HCT116 (cell line): ENCODE data around the gene AFF1. TPM values are rescaled to one million over a fixed set of nuclear protein-coding genes. Genes with fewer than 3 reads are reported as not detected.

Source experiments
- ATAC-seq: fragments of 200-7000 bp; cut with Tn5 transposase; 2 replicates; pipeline ENCODE4 v1.9.1; 2020; ENCODE audit warnings: mild to moderate bottlenecking, moderate library complexity
- BruUV-seq: library from RNA; stranded (reverse); fragments of 400-500 nt; replicated peaks from 2 replicates; lab custom pipeline; 2021; lab: Mats Ljungman, UMichigan
- CTCF ChIA-PET: fragments of 300-600 bp; sonication (Branson Sonifier 250); formaldehyde crosslinking; loops from one replicate; lab custom pipeline; 2021; ENCODE audit warnings: antibody characterized with exemption; lab: Charles Lee
- POLR2A ChIA-PET: fragments of 300-600, 350-600 bp; sonication (Branson Sonifier 250); formaldehyde crosslinking; loops from one replicate; lab custom pipeline; 2021; ENCODE audit warnings: antibody characterized with exemption; lab: Charles Lee
- RAD21 ChIA-PET, 2 experiments: fragments of 300-600 bp; sonication (Branson Sonifier 250); formaldehyde crosslinking; loops; one replicate each; lab custom pipeline; 2023; ENCODE audit warnings: low total read pairs in 2 of 2; ENCODE audit not compliant: uncharacterized antibody in 2 of 2, unreplicated experiment in 2 of 2, low non-redundant PET in 1 of 2; lab: Charles Lee
- DNase-seq: peaks from one replicate; pipeline ENCODE4 v3.0.0-alpha.2; 2010; ENCODE audit warnings: low read depth, low spot score
- H2AFZ ChIP-seq: fragments of 200-600 bp; shearing (Covaris generic), sonication (generic); 2 replicates; pipeline ENCODE4 v1.6.1; 2017; ENCODE audit warnings: low read depth, mixed run types, mixed read lengths, antibody characterized with exemption, low read length; ENCODE audit not compliant: poor library complexity, severe bottlenecking
- H3K27ac ChIP-seq: 2 replicates; pipeline ENCODE4 v1.5.1; 2012; ENCODE audit warnings: low read depth, low read length
- H3K27me3 ChIP-seq: fragments of 200-600 bp; sonication (generic); 2 replicates; pipeline ENCODE4 v1.6.1; 2016; ENCODE audit warnings: mixed run types, low read length, mixed read lengths; ENCODE audit not compliant: insufficient read depth
- H3K36me3 ChIP-seq, 2 experiments: fragments of 200-500 bp in 1 of 2; fragments of 200-600 bp in 1 of 2; sonication (Bioruptor generic) in 1 of 2; sonication (generic) in 1 of 2; 2 replicates each; pipeline versions ENCODE4 v1.5.1 to v1.6.1; 2014 to 2016; ENCODE audit warnings: low read length in 2 of 2, inconsistent platforms in 1 of 2, mixed read lengths in 1 of 2, mixed run types in 1 of 2; ENCODE audit not compliant: insufficient read depth in 2 of 2, control insufficient read depth in 1 of 2
- H3K4me1 ChIP-seq, 2 experiments: fragments of 200-600 bp in 1 of 2; sonication (generic) in 1 of 2; 2 replicates each; pipeline versions ENCODE4 v1.5.1 to v1.6.1; 2012 to 2017; ENCODE audit warnings: low read length in 2 of 2, inconsistent platforms in 1 of 2, mild to moderate bottlenecking in 1 of 2, mixed read lengths in 1 of 2, mixed run types in 1 of 2, moderate library complexity in 1 of 2; ENCODE audit not compliant: insufficient read depth in 2 of 2, control insufficient read depth in 1 of 2
- H3K4me2 ChIP-seq: fragments of 200-600 bp; sonication (generic); 2 replicates; pipeline ENCODE4 v1.6.1; 2017; ENCODE audit warnings: mixed run types, low read length, mixed read lengths
- H3K4me3 ChIP-seq, 2 experiments: fragments of 200-600 bp in 1 of 2; sonication (generic) in 1 of 2; replicated peaks in 1 of 2; 2 replicates each; pipeline ENCODE4 v1.5.1; 2011 to 2016; ENCODE audit warnings: low read length in 2 of 2, control low read depth in 1 of 2, low read depth in 1 of 2, mild to moderate bottlenecking in 1 of 2, mixed read lengths in 1 of 2, mixed run types in 1 of 2
- H3K79me2 ChIP-seq: fragments of 200-600 bp; sonication (generic); 2 replicates; pipeline ENCODE4 v1.6.1; 2017; ENCODE audit warnings: mild to moderate bottlenecking, mixed run types, low read length, moderate library complexity, mixed read lengths; ENCODE audit not compliant: insufficient read depth
- H3K9ac ChIP-seq: fragments of 200-600 bp; sonication (generic); 2 replicates; pipeline ENCODE4 v1.6.1; 2016; ENCODE audit warnings: low read length, mixed read lengths
- H3K9me2 ChIP-seq: fragments of 200-600 bp; sonication (generic), shearing (Covaris generic); 2 replicates; pipeline ENCODE4 v1.6.1; 2017; ENCODE audit warnings: mixed run types, mild to moderate bottlenecking, moderate library complexity; ENCODE audit not compliant: insufficient read depth
- H3K9me3 ChIP-seq, 2 experiments: fragments of 200-500 bp in 1 of 2; fragments of 200-600 bp in 1 of 2; sonication (Bioruptor generic) in 1 of 2; sonication (generic) in 1 of 2; 2 replicates each; pipeline ENCODE4 v1.6.1; 2014 to 2017; ENCODE audit warnings: low read length in 2 of 2, mixed read lengths in 2 of 2, inconsistent platforms in 1 of 2, low read depth in 1 of 2, mild to moderate bottlenecking in 1 of 2, mixed run types in 1 of 2, moderate library complexity in 1 of 2; ENCODE audit not compliant: control insufficient read depth in 1 of 2, insufficient read depth in 1 of 2
- H4K20me1 ChIP-seq: fragments of 200-600 bp; sonication (generic), shearing (Covaris generic); 2 replicates; pipeline ENCODE4 v1.6.1; 2017; ENCODE audit warnings: mixed run types, mild to moderate bottlenecking, moderate library complexity; ENCODE audit not compliant: insufficient read depth
- EGR1 ChIP-seq: IDR thresholded peaks from 2 replicates; pipeline ENCODE4 v1.6.1; 2012; ENCODE audit warnings: low read depth
- EZH2phosphoT487 ChIP-seq: fragments of 200-600 bp; IDR thresholded peaks from 2 replicates; pipeline ENCODE4 v1.6.1; 2018; ENCODE audit warnings: antibody characterized with exemption, borderline replicate concordance
- FOSL1 ChIP-seq: IDR thresholded peaks from 2 replicates; pipeline ENCODE4 v1.6.1; 2012; ENCODE audit warnings: low read depth
- JUND ChIP-seq: IDR thresholded peaks from 2 replicates; pipeline ENCODE4 v1.6.1; 2012
- POLR2A ChIP-seq: IDR thresholded peaks from 2 replicates; pipeline ENCODE4 v1.7.0; 2011; ENCODE audit warnings: borderline replicate concordance; ENCODE audit not compliant: insufficient read depth, insufficient read length; ENCODE audit errors: extremely low read depth
- POLR2AphosphoS5 ChIP-seq: IDR thresholded peaks from 2 replicates; pipeline ENCODE4 v1.6.1; 2011; ENCODE audit warnings: mild to moderate bottlenecking, low read depth, low read length, moderate library complexity
- RAD21 ChIP-seq: IDR thresholded peaks from 2 replicates; pipeline ENCODE4 v1.6.1; 2012; ENCODE audit warnings: low read depth, mild to moderate bottlenecking
- SIN3A ChIP-seq: IDR thresholded peaks from 2 replicates; pipeline ENCODE4 v1.6.1; 2012; ENCODE audit warnings: low read depth
- SP1 ChIP-seq: IDR thresholded peaks from 2 replicates; pipeline ENCODE4 v1.6.1; 2012; ENCODE audit warnings: low read depth
- TCF7L2 ChIP-seq: IDR thresholded peaks from 2 replicates; pipeline ENCODE4 v1.7.0; 2011; ENCODE audit warnings: borderline replicate concordance, inconsistent platforms; ENCODE audit not compliant: insufficient read depth, insufficient read length; ENCODE audit errors: extremely low read depth
- YY1 ChIP-seq: IDR thresholded peaks from 2 replicates; pipeline ENCODE4 v1.6.1; 2011; ENCODE audit warnings: low read length, low read depth, moderate library complexity, mild to moderate bottlenecking; ENCODE audit not compliant: insufficient replicate concordance; ENCODE audit errors: extremely low read depth
- ZFX ChIP-seq: fragments of 450-650 bp; IDR thresholded peaks from 2 replicates; pipeline ENCODE4 v1.6.1; 2017
- intact Hi-C: fragments of 100-400 bp; cut with micrococcal nuclease; formaldehyde crosslinking; loops from 2 replicates; pipeline ENCODE4 v1.10.0; 2022
- total RNA-seq: library from RNA; stranded (reverse); gene quantifications from one replicate; pipeline ENCODE4 v1.2.1, GENCODE V29; 2021; ENCODE audit not compliant: unreplicated experiment
- TF ChIP-seq, protein P1 (sequence below): IDR thresholded peaks from 2 replicates; pipeline ENCODE4 v1.6.1; 2012
- TF ChIP-seq, protein P2 (sequence below), 3 experiments: fragments of 200-600 bp in 1 of 3; sonication (generic) in 1 of 3; IDR thresholded peaks in 2 of 3; conservative IDR thresholded peaks in 1 of 3; 2 replicates each; pipeline ENCODE4 v1.5.1; 2012 to 2017; ENCODE audit warnings: low read depth in 2 of 3, low read length in 2 of 3, antibody characterized with exemption in 1 of 3, borderline replicate concordance in 1 of 3, control low read depth in 1 of 3, mild to moderate bottlenecking in 1 of 3, mixed read lengths in 1 of 3, mixed run types in 1 of 3, moderate library complexity in 1 of 3; ENCODE audit not compliant: insufficient read depth in 1 of 3
- TF ChIP-seq, protein P3 (sequence below): IDR thresholded peaks from 2 replicates; pipeline ENCODE4 v1.6.1; 2011; ENCODE audit warnings: mild to moderate bottlenecking, low read length, moderate library complexity; ENCODE audit not compliant: insufficient replicate concordance; ENCODE audit errors: extremely low read depth
- TF ChIP-seq, protein P4 (sequence below): IDR thresholded peaks from 2 replicates; pipeline ENCODE4 v1.6.1; 2012; ENCODE audit warnings: low read depth

Gene AFF1
- total RNA-seq, 1 experiment from 2014 or later, result 43.1 TPM

DNA sequence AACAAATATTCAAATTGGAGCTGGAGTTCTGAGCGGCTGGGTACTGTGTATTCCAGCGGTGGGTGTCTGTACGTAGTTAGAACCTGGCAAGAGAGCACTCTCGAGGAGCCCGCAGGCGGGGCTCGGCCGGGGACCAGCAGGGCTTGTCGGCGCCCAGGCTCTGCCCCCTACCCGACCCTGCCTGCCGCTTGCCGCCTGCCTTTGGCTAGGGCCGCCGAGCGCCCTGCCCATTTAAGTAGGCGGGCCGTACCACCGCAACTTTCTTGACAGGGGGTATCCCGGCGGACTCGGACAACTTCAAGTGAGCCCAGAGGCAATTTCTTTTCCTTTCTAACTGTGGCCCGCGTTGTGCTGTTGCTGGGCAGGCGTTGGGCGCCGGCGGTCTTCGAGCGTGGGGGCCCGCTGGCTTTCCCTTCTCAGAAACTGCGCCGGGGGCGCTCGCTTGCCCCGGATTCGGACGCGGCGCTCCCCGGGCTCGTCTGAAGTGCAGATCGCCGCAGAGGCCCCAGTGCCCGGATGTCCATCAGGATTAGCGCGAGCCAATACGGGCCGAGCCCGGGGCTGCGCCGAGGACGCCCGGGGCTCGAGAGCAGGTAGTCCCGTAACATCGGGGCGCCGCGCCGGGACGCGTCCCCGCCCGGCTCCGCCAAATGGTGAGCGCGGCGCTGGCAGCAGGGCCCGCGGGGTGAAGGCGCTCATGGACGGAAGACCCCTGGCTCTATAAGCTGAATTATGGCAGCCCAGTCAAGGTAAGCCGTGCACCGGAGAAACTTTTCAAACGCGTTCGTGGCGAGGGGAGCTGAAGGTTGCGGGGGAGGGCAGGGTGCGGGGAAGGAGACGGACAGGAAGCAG is 72.1 kb downstream of the AFF1 start:
- intact Hi-C loops, result loop anchor here (1.0 to 2.0 kb wide), 3 partner anchors 68 to 86 kb away; no protein-coding TSS in a partner anchor
- Histone ChIP-seq H3K9me2 (no peaks in the 10 kb centered on the region), H3K4me3 (peak overlapping the region; percentile 63 to 94), H4K20me1 (no peaks in the 10 kb centered on the region), H3K4me2 (peak overlapping the region; percentile 76), H3K9me3 (no peaks in the 10 kb centered on the region), H3K4me1 (peaks cover 23 to 40% of the 10 kb centered on the region in 2 experiments), H3K27ac (peak overlapping the region; percentile 90), H3K36me3 (no peaks in the 10 kb centered on the region), H3K79me2 (peaks cover 45% of the 10 kb centered on the region), H3K27me3 (no peaks in the 10 kb centered on the region), H3K9ac (peak overlapping the region; percentile 87), H2AFZ (peak overlapping the region; percentile 18)
- CTCF ChIA-PET, result interaction anchor here (1.2 kb wide), 1 partner anchor 84 kb away, joined by 7 read pairs; no protein-coding TSS in a partner anchor
- RAD21 ChIA-PET, result interaction anchor here (1.2 to 1.5 kb wide), 2 partner anchors 62 to 85 kb away, joined by 3 to 5 read pairs; no protein-coding TSS in a partner anchor
- POLR2A ChIA-PET, result interaction anchor here (0.7 to 1.5 kb wide), 14 partner anchors 20 to 99 kb away, joined by 3 to 17 read pairs (median 3); partner anchors contain the start of gene AFF1
- DNase-seq (peak; percentile 86), ATAC-seq (peak; percentile 91)
- peak; percentile 71; the same call in 1 of the 2 replicates for TF ChIP-seq JUND
- peak; percentile 56 for TF ChIP-seq TCF7L2
- no peak for TF ChIP-seq EZH2phosphoT487
- peak; percentile 75 for TF ChIP-seq SP1
- TF ChIP-seq RAD21, result peak; percentile 37
- TF ChIP-seq, protein P1, sequence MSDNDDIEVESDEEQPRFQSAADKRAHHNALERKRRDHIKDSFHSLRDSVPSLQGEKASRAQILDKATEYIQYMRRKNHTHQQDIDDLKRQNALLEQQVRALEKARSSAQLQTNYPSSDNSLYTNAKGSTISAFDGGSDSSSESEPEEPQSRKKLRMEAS, result peak; percentile 56; the same call in 1 of the 2 replicates
- peak; percentile 98 for TF ChIP-seq POLR2A
- peak; percentile 99 for TF ChIP-seq POLR2AphosphoS5
- TF ChIP-seq, protein P2, sequence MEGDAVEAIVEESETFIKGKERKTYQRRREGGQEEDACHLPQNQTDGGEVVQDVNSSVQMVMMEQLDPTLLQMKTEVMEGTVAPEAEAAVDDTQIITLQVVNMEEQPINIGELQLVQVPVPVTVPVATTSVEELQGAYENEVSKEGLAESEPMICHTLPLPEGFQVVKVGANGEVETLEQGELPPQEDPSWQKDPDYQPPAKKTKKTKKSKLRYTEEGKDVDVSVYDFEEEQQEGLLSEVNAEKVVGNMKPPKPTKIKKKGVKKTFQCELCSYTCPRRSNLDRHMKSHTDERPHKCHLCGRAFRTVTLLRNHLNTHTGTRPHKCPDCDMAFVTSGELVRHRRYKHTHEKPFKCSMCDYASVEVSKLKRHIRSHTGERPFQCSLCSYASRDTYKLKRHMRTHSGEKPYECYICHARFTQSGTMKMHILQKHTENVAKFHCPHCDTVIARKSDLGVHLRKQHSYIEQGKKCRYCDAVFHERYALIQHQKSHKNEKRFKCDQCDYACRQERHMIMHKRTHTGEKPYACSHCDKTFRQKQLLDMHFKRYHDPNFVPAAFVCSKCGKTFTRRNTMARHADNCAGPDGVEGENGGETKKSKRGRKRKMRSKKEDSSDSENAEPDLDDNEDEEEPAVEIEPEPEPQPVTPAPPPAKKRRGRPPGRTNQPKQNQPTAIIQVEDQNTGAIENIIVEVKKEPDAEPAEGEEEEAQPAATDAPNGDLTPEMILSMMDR (IDR thresholded peaks at IDR 0.05 in 2 of 3, conservative IDR thresholded peaks at IDR 0.05 in 1 of 3; ENCODE audit: borderline replicate concordance in 1 of 3, insufficient read depth in 1 of 3, low read depth in 2 of 3, low read length in 2 of 3), result peak in 1 of 3 experiments; percentile 36; a peak in 3 of 6 replicates
- peak; percentile 86 for TF ChIP-seq SIN3A
- peak; percentile 3 for TF ChIP-seq YY1
- peak; percentile 60; the same call in 1 of the 2 replicates for TF ChIP-seq EGR1
- TF ChIP-seq, protein P3, sequence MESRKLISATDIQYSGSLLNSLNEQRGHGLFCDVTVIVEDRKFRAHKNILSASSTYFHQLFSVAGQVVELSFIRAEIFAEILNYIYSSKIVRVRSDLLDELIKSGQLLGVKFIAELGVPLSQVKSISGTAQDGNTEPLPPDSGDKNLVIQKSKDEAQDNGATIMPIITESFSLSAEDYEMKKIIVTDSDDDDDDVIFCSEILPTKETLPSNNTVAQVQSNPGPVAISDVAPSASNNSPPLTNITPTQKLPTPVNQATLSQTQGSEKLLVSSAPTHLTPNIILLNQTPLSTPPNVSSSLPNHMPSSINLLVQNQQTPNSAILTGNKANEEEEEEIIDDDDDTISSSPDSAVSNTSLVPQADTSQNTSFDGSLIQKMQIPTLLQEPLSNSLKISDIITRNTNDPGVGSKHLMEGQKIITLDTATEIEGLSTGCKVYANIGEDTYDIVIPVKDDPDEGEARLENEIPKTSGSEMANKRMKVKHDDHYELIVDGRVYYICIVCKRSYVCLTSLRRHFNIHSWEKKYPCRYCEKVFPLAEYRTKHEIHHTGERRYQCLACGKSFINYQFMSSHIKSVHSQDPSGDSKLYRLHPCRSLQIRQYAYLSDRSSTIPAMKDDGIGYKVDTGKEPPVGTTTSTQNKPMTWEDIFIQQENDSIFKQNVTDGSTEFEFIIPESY, result no peak
- no peak for TF ChIP-seq FOSL1
- TF ChIP-seq, protein P4, sequence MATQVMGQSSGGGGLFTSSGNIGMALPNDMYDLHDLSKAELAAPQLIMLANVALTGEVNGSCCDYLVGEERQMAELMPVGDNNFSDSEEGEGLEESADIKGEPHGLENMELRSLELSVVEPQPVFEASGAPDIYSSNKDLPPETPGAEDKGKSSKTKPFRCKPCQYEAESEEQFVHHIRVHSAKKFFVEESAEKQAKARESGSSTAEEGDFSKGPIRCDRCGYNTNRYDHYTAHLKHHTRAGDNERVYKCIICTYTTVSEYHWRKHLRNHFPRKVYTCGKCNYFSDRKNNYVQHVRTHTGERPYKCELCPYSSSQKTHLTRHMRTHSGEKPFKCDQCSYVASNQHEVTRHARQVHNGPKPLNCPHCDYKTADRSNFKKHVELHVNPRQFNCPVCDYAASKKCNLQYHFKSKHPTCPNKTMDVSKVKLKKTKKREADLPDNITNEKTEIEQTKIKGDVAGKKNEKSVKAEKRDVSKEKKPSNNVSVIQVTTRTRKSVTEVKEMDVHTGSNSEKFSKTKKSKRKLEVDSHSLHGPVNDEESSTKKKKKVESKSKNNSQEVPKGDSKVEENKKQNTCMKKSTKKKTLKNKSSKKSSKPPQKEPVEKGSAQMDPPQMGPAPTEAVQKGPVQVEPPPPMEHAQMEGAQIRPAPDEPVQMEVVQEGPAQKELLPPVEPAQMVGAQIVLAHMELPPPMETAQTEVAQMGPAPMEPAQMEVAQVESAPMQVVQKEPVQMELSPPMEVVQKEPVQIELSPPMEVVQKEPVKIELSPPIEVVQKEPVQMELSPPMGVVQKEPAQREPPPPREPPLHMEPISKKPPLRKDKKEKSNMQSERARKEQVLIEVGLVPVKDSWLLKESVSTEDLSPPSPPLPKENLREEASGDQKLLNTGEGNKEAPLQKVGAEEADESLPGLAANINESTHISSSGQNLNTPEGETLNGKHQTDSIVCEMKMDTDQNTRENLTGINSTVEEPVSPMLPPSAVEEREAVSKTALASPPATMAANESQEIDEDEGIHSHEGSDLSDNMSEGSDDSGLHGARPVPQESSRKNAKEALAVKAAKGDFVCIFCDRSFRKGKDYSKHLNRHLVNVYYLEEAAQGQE, result no peak
- peak; percentile 50; the same call in 1 of the 2 replicates for TF ChIP-seq ZFX
- BruUV-seq, result no TSS peak
